B cell (primary cell): ENCODE measurements around the gene KIAA1217. TPM values are rescaled to one million over a fixed set of nuclear protein-coding genes. Genes with fewer than 3 reads are reported as not detected.

ENCODE experiments used
- ATAC-seq: fragments of 200-7000 bp; cut with Tn5 transposase; one replicate; pipeline ENCODE4 v1.10.0; 2021; ENCODE audit warnings: low read depth, mild to moderate bottlenecking, moderate number of reproducible peaks, moderate library complexity
- CTCF ChIA-PET: fragments of 350-600 bp; sonication (Branson Sonifier 250); formaldehyde crosslinking; loops from one replicate; lab custom pipeline; 2021; ENCODE audit warnings: antibody characterized with exemption, inconsistent platforms; lab: Charles Lee
- POLR2A ChIA-PET: fragments of 350-600 bp; sonication (Branson Sonifier 250); formaldehyde crosslinking; loops from one replicate; lab custom pipeline; 2021; ENCODE audit warnings: antibody characterized with exemption; lab: Charles Lee
- DNase-seq: peaks from one replicate; pipeline ENCODE4 v3.0.0; 2013
- H2AFZ ChIP-seq: 2 replicates; pipeline ENCODE4 v1.6.1; 2012; ENCODE audit warnings: mild to moderate bottlenecking, low read depth, low read length; ENCODE audit not compliant: insufficient read depth, poor library complexity, severe bottlenecking
- H3K27ac ChIP-seq, 2 donors: 1 replicate in 1 of 2; 2 replicates in 1 of 2; pipeline ENCODE4 v1.5.1; 2012 to 2013; ENCODE audit warnings: low read length in 2 of 2, mild to moderate bottlenecking in 2 of 2, moderate library complexity in 1 of 2
- H3K27me3 ChIP-seq, 4 experiments: fragments of 200-600 bp in 1 of 4; sonication (generic) in 1 of 4; replicated peaks in 1 of 4; 1 replicate in 2 of 4; 2 replicates in 2 of 4; pipeline versions ENCODE4 v1.6.1 to v1.7.0; 2013 to 2016; ENCODE audit warnings: low read length in 3 of 4, mild to moderate bottlenecking in 2 of 4, mixed read lengths in 1 of 4, moderate library complexity in 1 of 4; ENCODE audit not compliant: insufficient read depth in 4 of 4, control insufficient read depth in 3 of 4; ENCODE audit errors: control extremely low read depth in 1 of 4
- H3K36me3 ChIP-seq, 2 experiments: replicated peaks in 1 of 2; 1 replicate in 1 of 2; 2 replicates in 1 of 2; pipeline versions ENCODE4 v1.6.1 to v1.7.1; 2013; ENCODE audit warnings: low read length in 1 of 2; ENCODE audit not compliant: insufficient read depth in 2 of 2, control insufficient read depth in 1 of 2; ENCODE audit errors: control extremely low read depth in 1 of 2, extremely low read depth in 1 of 2
- H3K4me1 ChIP-seq, 2 donors: fragments of 200-600 bp in 1 of 2; sonication (generic) in 1 of 2; 1 replicate in 1 of 2; 2 replicates in 1 of 2; pipeline versions ENCODE4 v1.5.1 to v1.6.1; 2013 to 2017; ENCODE audit warnings: low read length in 2 of 2; ENCODE audit not compliant: control insufficient read depth in 2 of 2, insufficient read depth in 2 of 2
- H3K4me2 ChIP-seq: replicated peaks from 2 replicates; pipeline ENCODE3; 2012; ENCODE audit warnings: mild to moderate bottlenecking, low read depth, low read length; ENCODE audit not compliant: poor library complexity, severe bottlenecking
- H3K4me3 ChIP-seq, 5 experiments: fragments of 200-600 bp in 1 of 5; sonication (generic) in 1 of 5; 1 replicate in 3 of 5; 2 replicates in 2 of 5; pipeline versions ENCODE4 v1.5.1 to v1.7.0; 2011 to 2016; ENCODE audit warnings: low read length in 4 of 5, mild to moderate bottlenecking in 4 of 5, low read depth in 2 of 5, control low read depth in 1 of 5, moderate library complexity in 1 of 5; ENCODE audit not compliant: insufficient read depth in 1 of 5; ENCODE audit errors: control extremely low read depth in 1 of 5, extremely low read depth in 1 of 5
- H3K79me2 ChIP-seq: fragments of 200-600 bp; sonication (generic); one replicate; pipeline ENCODE4 v1.6.0; 2016; ENCODE audit warnings: low read length; ENCODE audit not compliant: control insufficient read depth, insufficient read depth
- H3K9ac ChIP-seq: fragments of 200-600 bp; sonication (generic); 2 replicates; pipeline ENCODE4 v1.6.1; 2017; ENCODE audit warnings: mild to moderate bottlenecking, low read length, moderate library complexity
- H3K9me3 ChIP-seq, 3 donors: one replicate each; pipeline versions ENCODE4 v1.6.1 to v1.7.1; 2013; ENCODE audit warnings: low read length in 2 of 3; ENCODE audit not compliant: control insufficient read depth in 2 of 3, insufficient read depth in 1 of 3; ENCODE audit errors: control extremely low read depth in 1 of 3
- H4K20me1 ChIP-seq: 2 replicates; pipeline ENCODE4 v1.6.0; 2012; ENCODE audit warnings: mild to moderate bottlenecking, low read length; ENCODE audit not compliant: insufficient read depth, control insufficient read depth, poor library complexity, severe bottlenecking
- H3K27ac Mint-ChIP-seq: one replicate; pipeline ENCODE4 v1.8.0; 2021; ENCODE audit warnings: mixed read lengths
- H3K27me3 Mint-ChIP-seq: one replicate; pipeline ENCODE4 v1.8.0; 2021; ENCODE audit warnings: mixed read lengths
- H3K4me1 Mint-ChIP-seq: one replicate; pipeline ENCODE4 v1.8.0; 2021; ENCODE audit warnings: mixed read lengths
- H3K4me3 Mint-ChIP-seq: one replicate; pipeline ENCODE4 v1.8.0; 2021; ENCODE audit warnings: mixed read lengths
- H3K9me3 Mint-ChIP-seq: one replicate; pipeline ENCODE4 v1.8.0; 2022; ENCODE audit warnings: mixed read lengths; ENCODE audit not compliant: insufficient read depth
- CTCF ChIP-seq: fragments of 200-600 bp; IDR thresholded peaks from one replicate; pipeline ENCODE4 v1.8.0; 2022; ENCODE audit warnings: antibody characterized with exemption, mild to moderate bottlenecking
- EZH2 ChIP-seq: IDR thresholded peaks from 2 replicates; pipeline ENCODE4 v1.6.1; 2012; ENCODE audit warnings: borderline replicate concordance, low read depth, mild to moderate bottlenecking, moderate library complexity, low read length; ENCODE audit not compliant: insufficient read depth, poor library complexity, severe bottlenecking
- WGBS: methylation state at CpG from one replicate; pipeline ENCODE4 v1.1.5; 2013; ENCODE audit warnings: missing lambda C conversion rate; ENCODE audit not compliant: insufficient coverage; 5-methylcytosine and 5-hydroxymethylcytosine counted together
- intact Hi-C: fragments of 100-400 bp; cut with micrococcal nuclease; formaldehyde crosslinking; loops from one replicate; pipeline ENCODE4 v1.10.0; 2022
- polyA plus RNA-seq: library from polyadenylated mRNA; depleted of rRNA; stranded (reverse); fragments of >200 nt; gene quantifications from 2 replicates; pipeline ENCODE4 v1.2.3, GENCODE V29; 2012
- total RNA-seq, 2 donors: library from RNA; stranded (reverse); fragments of 120-200 nt in 1 of 2; gene quantifications; 1 replicate in 1 of 2; 2 replicates in 1 of 2; pipeline versions ENCODE4 v1.2.3 to v1.2.4, GENCODE V29; 2013 to 2022

KIAA1217 gene
- total and polyA plus RNA-seq, 2 donors (not counting 1 experiment from before 2014, with no cell fraction given): 0.67 TPM; not detected in 1

- ATAC-seq (no peak), DNase-seq (no peak)
- Histone ChIP-seq H3K36me3 (no peaks in the 10 kb centered on the region), H4K20me1 (no peaks in the 10 kb centered on the region), H3K9ac (no peak overlapping the region), H3K27ac (no peak overlapping the region), H3K4me3 (no peak overlapping the region), H3K27me3 (peaks cover 0 to 6% (median 2%) of the 10 kb centered on the region in 4 experiments), H3K79me2 (no peaks in the 10 kb centered on the region), H3K4me2 (no peak overlapping the region), H3K4me1 (no peaks in the 10 kb centered on the region), H2AFZ (no peak overlapping the region), H3K9me3 (no peaks in the 10 kb centered on the region)
- ChIA-PET CTCF (interaction anchor here (0.6 to 2.1 kb wide), 3 partner anchors 236 to 878 kb away, joined by 4 to 7 read pairs (median 6); no protein-coding TSS in a partner anchor), POLR2A (no interaction called here)
- TF ChIP-seq EZH2 (no peak), CTCF (no peak)
- no peaks in the 10 kb centered on the region for H3K9me3 Mint-ChIP-seq
- no peak overlapping the region for H3K27ac Mint-ChIP-seq
- no peaks in the 10 kb centered on the region for H3K27me3 Mint-ChIP-seq
- no peak overlapping the region for H3K4me3 Mint-ChIP-seq
- WGBS: 94% methylated on average over 3 of the region's 5 CpGs
- no peaks in the 10 kb centered on the region for H3K4me1 Mint-ChIP-seq
- intact Hi-C loops: no loop called here
Measured at GRCh38 chr10:24193330-24193729, 15.6 kb upstream of the KIAA1217 start.

DNA sequence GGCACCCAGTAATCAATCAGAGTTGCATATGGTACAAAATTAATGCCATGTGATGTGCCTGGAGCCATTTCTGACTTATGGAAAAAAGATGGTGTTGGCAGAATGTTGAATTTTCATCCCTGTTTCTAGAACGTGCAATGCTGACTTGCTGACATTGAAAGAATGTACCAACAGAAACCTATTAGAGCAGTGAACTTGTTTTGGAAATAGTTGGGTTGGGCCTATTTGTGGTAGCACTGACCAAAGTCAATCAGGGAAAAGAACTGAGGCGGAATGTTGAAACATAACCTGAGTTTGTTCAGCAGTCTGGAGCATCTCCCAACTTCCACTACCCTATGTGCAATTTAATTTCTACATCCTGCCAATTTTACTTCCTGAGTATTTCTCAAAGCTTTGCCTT is 11.7 kb upstream of the KIAA1217 start:
- Histone ChIP-seq H3K4me2 (no peak overlapping the region), H3K4me3 (no peak overlapping the region), H3K27me3 (peaks cover 0 to 6% (median 2%) of the 10 kb centered on the region in 4 experiments), H3K4me1 (no peaks in the 10 kb centered on the region), H3K27ac (no peak overlapping the region), H3K79me2 (no peaks in the 10 kb centered on the region), H3K9me3 (no peaks in the 10 kb centered on the region), H4K20me1 (no peaks in the 10 kb centered on the region), H3K36me3 (no peaks in the 10 kb centered on the region), H2AFZ (no peak overlapping the region), H3K9ac (no peak overlapping the region)
- no peaks in the 10 kb centered on the region for H3K9me3 Mint-ChIP-seq
- DNase-seq (no peak), ATAC-seq (no peak)
- H3K4me1 Mint-ChIP-seq: no peaks in the 10 kb centered on the region
- peaks cover 3% of the 10 kb centered on the region for H3K27me3 Mint-ChIP-seq
- ChIA-PET CTCF (interaction anchor here (0.8 to 3.5 kb wide), 6 partner anchors 9 to 1042 kb away, joined by 3 to 18 read pairs (median 4); no protein-coding TSS in a partner anchor), POLR2A (no interaction called here)
- intact Hi-C loops: no loop called here
- no CpG with 5 or more reads among the region's 2 CpGs for WGBS
- H3K27ac Mint-ChIP-seq: no peak overlapping the region
- no peak overlapping the region for H3K4me3 Mint-ChIP-seq
- TF ChIP-seq EZH2 (no peak), CTCF (no peak)
